ENCODE data around the gene HCLS1.
A peak's percentile ranks its signal among the peaks of the same experiment; 100 is the strongest.
"Not testable (repeated sequence)": the region's sequence is repeated elsewhere in the genome, so short reads cannot be mapped to it uniquely, and the experiment has no call there.

Gene HCLS1

GRCh38 chr3:121658716-121659435, 1.8 kb downstream of the HCLS1 start:
- ATAC-seq (no peak), DNase-seq (no peak)

GRCh38 chr3:121654493-121655385, 6.0 kb downstream of the HCLS1 start:
- ATAC-seq (peak; percentile 83), DNase-seq (no peak)

GRCh38 chr3:121651684-121652083, 9.0 kb downstream of the HCLS1 start:
- ATAC-seq (no peak), DNase-seq (no peak)

GRCh38 chr3:121649645-121650044, 11.1 kb downstream of the HCLS1 start:
- DNase-seq (no peak), ATAC-seq (no peak)

- DNase-seq = no peak
- no peak for ATAC-seq
These were observed 12.3 kb downstream of the HCLS1 start for GRCh38 chr3:121648219-121648958.

GRCh38 chr3:121645054-121645453, 15.6 kb downstream of the HCLS1 start:
- ATAC-seq = peak; percentile 23
- no peak for DNase-seq

- ATAC-seq (no peak), DNase-seq (no peak)
These were observed 17.9 kb downstream of the HCLS1 start for GRCh38 chr3:121642601-121643314.

GRCh38 chr3:121641127-121641526, 19.6 kb downstream of the HCLS1 start:
- ATAC-seq = no peak
- DNase-seq = no peak

- DNase-seq (no peak), ATAC-seq (peak; percentile 28)
These were observed 22.8 kb downstream of the HCLS1 start for GRCh38 chr3:121637922-121638321.

GRCh38 chr3:121630355-121630754, 30.3 kb downstream of the HCLS1 start:
- no peak for ATAC-seq

GRCh38 chr3:121629601-121630000, 31.1 kb downstream of the HCLS1 start:
- ATAC-seq (no peak), DNase-seq (no peak)

More at GRCh38 chr3:121630355-121630754, 30.3 kb downstream of the HCLS1 start:
- no peak for DNase-seq

- no peak for ATAC-seq
These were observed 33.1 kb downstream of the HCLS1 start for GRCh38 chr3:121627622-121628021.

GRCh38 chr3:121627211-121627610, 33.5 kb downstream of the HCLS1 start:
- DNase-seq (no peak), ATAC-seq (no peak)

More at GRCh38 chr3:121627622-121628021, 33.1 kb downstream of the HCLS1 start:
- no peak for DNase-seq

- ATAC-seq (no peak), DNase-seq (no peak)
These were observed 34.2 kb downstream of the HCLS1 start for GRCh38 chr3:121626495-121626894.

- DNase-seq = no peak
- ATAC-seq = no peak
These were observed 36.4 kb downstream of the HCLS1 start for GRCh38 chr3:121624147-121624899.

- ATAC-seq = no peak
- DNase-seq = no peak
These were observed 39.2 kb downstream of the HCLS1 start for GRCh38 chr3:121621491-121621890.

- DNase-seq (no peak), ATAC-seq (no peak)
These were observed 41.0 kb downstream of the HCLS1 start for GRCh38 chr3:121619691-121620090.

- no peak for DNase-seq
- no peak for ATAC-seq
These were observed 54.6 kb downstream of the HCLS1 start for GRCh38 chr3:121606106-121606505.

- DNase-seq (no peak), ATAC-seq (no peak)
These were observed 55.9 kb downstream of the HCLS1 start for GRCh38 chr3:121604759-121605158.

- DNase-seq = no peak
- ATAC-seq = no peak
These were observed 59.4 kb downstream of the HCLS1 start for GRCh38 chr3:121601212-121601812.

- DNase-seq, ATAC-seq: not testable (repeated sequence)
These were observed 60.8 kb downstream of the HCLS1 start for GRCh38 chr3:121599900-121600299.
